ENCODE results near the gene SEMG1. TPM values are rescaled to one million over a fixed set of nuclear protein-coding genes. Genes with fewer than 3 reads are reported as not detected.

The SEMG1 gene
- polyA plus RNA-seq, 1 donor (not counting 4 experiments of a cell fraction or from before 2014, with no cell fraction given) = not detected

- Histone ChIP-seq H4K20me1 (ENCODE audit: control insufficient read depth, extremely low read depth, insufficient read depth, low read length) (no peaks in the 10 kb centered on the region), H3K79me2 (ENCODE audit: control insufficient read depth, insufficient read depth, low read length) (no peaks in the 10 kb centered on the region), H3K4me1 (ENCODE audit: control insufficient read depth, extremely low read depth, insufficient read depth, low read length) (peaks cover 12% of the 10 kb centered on the region), H2AFZ (ENCODE audit: control insufficient read depth, low read length) (no peak overlapping the region), H3K36me3 (ENCODE audit: control insufficient read depth in 2 of 2, extremely low read depth in 1 of 2, insufficient read depth in 2 of 2, low read length in 2 of 2) (no peaks in the 10 kb centered on the region), H3K27ac (ENCODE audit: control insufficient read depth, insufficient read depth, low read length) (no peak overlapping the region), H3K4me3 (ENCODE audit: control insufficient read depth in 2 of 3, extremely low read depth in 1 of 3, insufficient read depth in 2 of 3, low read depth in 1 of 3, low read length in 3 of 3) (no peak overlapping the region), H3K4me2 (ENCODE audit: control insufficient read depth, extremely low read depth, insufficient read depth, low read depth, low read length) (no peak overlapping the region), H3K9me3 (ENCODE audit: control insufficient read depth, low read depth, low read length) (no peaks in the 10 kb centered on the region), H3K9ac (ENCODE audit: control insufficient read depth, extremely low read depth, insufficient read depth, low read length) (no peak overlapping the region), H3K27me3 (ENCODE audit: control insufficient read depth, extremely low read depth, insufficient read depth, low read length) (no peaks in the 10 kb centered on the region), H3K9me1 (ENCODE audit: control insufficient read depth, extremely low read depth, insufficient read depth, low read length) (no peaks in the 10 kb centered on the region)
- TF ChIP-seq EZH2 (IDR thresholded peaks at IDR 0.05; ENCODE audit: low read length) (no peak), CTCF (optimal IDR thresholded peaks at IDR 0.05 in 1 of 3, IDR thresholded peaks at IDR 0.05 in 1 of 3, conservative IDR thresholded peaks at IDR 0.05 in 1 of 3; ENCODE audit: extremely low read depth in 1 of 3, insufficient read depth in 2 of 3, low read length in 3 of 3) (no peak)
- DNase-seq (ENCODE audit: low read depth, low spot score) (no peak), FAIRE-seq (no peak)
- dilution Hi-C loops (cut with MboI; ENCODE audit: extremely low pct_ligation_motif_present, low sequenced_read_pairs) = no loop called here
These were observed 50.3 kb downstream of the SEMG1 start for GRCh38 chr20:45257161-45257560.

- Histone ChIP-seq H3K27ac (ENCODE audit: control insufficient read depth, insufficient read depth, low read length) (no peak overlapping the region), H3K27me3 (ENCODE audit: control insufficient read depth, extremely low read depth, insufficient read depth, low read length) (no peaks in the 10 kb centered on the region), H3K4me1 (ENCODE audit: control insufficient read depth, extremely low read depth, insufficient read depth, low read length) (peaks cover 12% of the 10 kb centered on the region), H2AFZ (ENCODE audit: control insufficient read depth, low read length) (no peak overlapping the region), H3K9ac (ENCODE audit: control insufficient read depth, extremely low read depth, insufficient read depth, low read length) (no peak overlapping the region), H3K36me3 (ENCODE audit: control insufficient read depth in 2 of 2, extremely low read depth in 1 of 2, insufficient read depth in 2 of 2, low read length in 2 of 2) (no peaks in the 10 kb centered on the region), H3K9me1 (ENCODE audit: control insufficient read depth, extremely low read depth, insufficient read depth, low read length) (no peaks in the 10 kb centered on the region), H3K79me2 (ENCODE audit: control insufficient read depth, insufficient read depth, low read length) (no peaks in the 10 kb centered on the region), H4K20me1 (ENCODE audit: control insufficient read depth, extremely low read depth, insufficient read depth, low read length) (no peaks in the 10 kb centered on the region), H3K4me2 (ENCODE audit: control insufficient read depth, extremely low read depth, insufficient read depth, low read depth, low read length) (no peak overlapping the region), H3K4me3 (ENCODE audit: control insufficient read depth in 2 of 3, extremely low read depth in 1 of 3, insufficient read depth in 2 of 3, low read depth in 1 of 3, low read length in 3 of 3) (no peak overlapping the region), H3K9me3 (ENCODE audit: control insufficient read depth, low read depth, low read length) (no peaks in the 10 kb centered on the region)
- dilution Hi-C loops (cut with MboI; ENCODE audit: extremely low pct_ligation_motif_present, low sequenced_read_pairs) = no loop called here
- DNase-seq (ENCODE audit: low read depth, low spot score) (no peak), FAIRE-seq (no peak)
- TF ChIP-seq CTCF (optimal IDR thresholded peaks at IDR 0.05 in 1 of 3, IDR thresholded peaks at IDR 0.05 in 1 of 3, conservative IDR thresholded peaks at IDR 0.05 in 1 of 3; ENCODE audit: extremely low read depth in 1 of 3, insufficient read depth in 2 of 3, low read length in 3 of 3) (no peak), EZH2 (IDR thresholded peaks at IDR 0.05; ENCODE audit: low read length) (no peak)
These were observed 50.9 kb downstream of the SEMG1 start for GRCh38 chr20:45257711-45258110.
